Right lobe of liver (tissue), 4 donors: ENCODE results near the gene FNIP2.

Experiments used
- POLR2A ChIP-seq: fragments of 450-650 bp; IDR thresholded peaks from one replicate; pipeline ENCODE4 v1.6.1; 2017; ENCODE audit warnings: antibody characterized with exemption, mild to moderate bottlenecking
- TF ChIP-seq, protein P1 (sequence below), 4 donors: fragments of 200-600 bp in 3 of 4; fragments of 450-650 bp in 1 of 4; IDR thresholded peaks; one replicate each; pipeline versions ENCODE4 v1.5.1 to v1.8.0; 2016 to 2022; ENCODE audit warnings: antibody characterized with exemption in 4 of 4, mild to moderate bottlenecking in 2 of 4
- donor health status: DM: no; HTN: no; CAD: no.
- donor health status: DM: no; HTN: no; CAD: no.
- donor health status: DM: no; HTN: yes; CAD: no.

GRCh38 chr4:158721680-158722079 lies 47.1 kb upstream of the FNIP2 start:
- TF ChIP-seq, protein P1, sequence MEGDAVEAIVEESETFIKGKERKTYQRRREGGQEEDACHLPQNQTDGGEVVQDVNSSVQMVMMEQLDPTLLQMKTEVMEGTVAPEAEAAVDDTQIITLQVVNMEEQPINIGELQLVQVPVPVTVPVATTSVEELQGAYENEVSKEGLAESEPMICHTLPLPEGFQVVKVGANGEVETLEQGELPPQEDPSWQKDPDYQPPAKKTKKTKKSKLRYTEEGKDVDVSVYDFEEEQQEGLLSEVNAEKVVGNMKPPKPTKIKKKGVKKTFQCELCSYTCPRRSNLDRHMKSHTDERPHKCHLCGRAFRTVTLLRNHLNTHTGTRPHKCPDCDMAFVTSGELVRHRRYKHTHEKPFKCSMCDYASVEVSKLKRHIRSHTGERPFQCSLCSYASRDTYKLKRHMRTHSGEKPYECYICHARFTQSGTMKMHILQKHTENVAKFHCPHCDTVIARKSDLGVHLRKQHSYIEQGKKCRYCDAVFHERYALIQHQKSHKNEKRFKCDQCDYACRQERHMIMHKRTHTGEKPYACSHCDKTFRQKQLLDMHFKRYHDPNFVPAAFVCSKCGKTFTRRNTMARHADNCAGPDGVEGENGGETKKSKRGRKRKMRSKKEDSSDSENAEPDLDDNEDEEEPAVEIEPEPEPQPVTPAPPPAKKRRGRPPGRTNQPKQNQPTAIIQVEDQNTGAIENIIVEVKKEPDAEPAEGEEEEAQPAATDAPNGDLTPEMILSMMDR (IDR thresholded peaks at IDR 0.05) = no peak
- no peak for TF ChIP-seq POLR2A
